K562 (cell line): Measurements from ENCODE around the gene CARS2. TPM values are rescaled to one million over a fixed set of nuclear protein-coding genes. Genes with fewer than 3 reads are reported as not detected.

Source experiments
- ATAC-seq: fragments of 200-7000 bp; cut with Tn5 transposase; 3 replicates; pipeline ENCODE4 v1.9.1; 2020; ENCODE audit warnings: moderate library complexity
- BruUV-seq: library from RNA; stranded (reverse); fragments of 400-500 nt; replicated peaks from 2 replicates; lab custom pipeline; 2021; lab: Mats Ljungman, UMichigan
- CTCF ChIA-PET: fragments of 300-600 bp; formaldehyde crosslinking; extraction: SDS; loops from one replicate; lab custom pipeline; 2021; ENCODE audit warnings: low intra/inter-chr PET ratio; lab: Yijun Ruan, JAX
- POLR2A ChIA-PET: fragments of 300-600, 350-650 bp; sonication (Branson Sonifier 250); formaldehyde crosslinking; extraction: SDS; loops from one replicate; lab custom pipeline; 2021; ENCODE audit warnings: antibody characterized with exemption, inconsistent platforms; lab: Yijun Ruan, JAX
- DNase-seq, 4 experiments: peaks; one replicate each; pipeline versions ENCODE4 v3.0.0 to v3.0.0-alpha.2; 2011 to 2018; ENCODE audit warnings: low spot score in 3 of 4, mixed read lengths in 3 of 4; ENCODE audit errors: extremely low read depth in 1 of 4
- FAIRE-seq: peaks from 2 replicates; lab custom pipeline; 2011; peaks lifted over from hg19 to GRCh38; lab: Jason Lieb, UNC
- H2AFZ ChIP-seq: 2 replicates; pipeline ENCODE4 v1.6.0; 2011; ENCODE audit warnings: low read depth, low read length, control low read depth, inconsistent platforms
- H3K27ac ChIP-seq: fragments of 200-600 bp; 3 replicates; pipeline ENCODE4 v1.8.0; 2011; ENCODE audit warnings: low read depth, mild to moderate bottlenecking, control low read depth, inconsistent platforms, low read length, moderate library complexity, mixed read lengths; ENCODE audit errors: extremely low read depth
- H3K27me3 ChIP-seq, 2 experiments: fragments of 300-600 bp in 1 of 2; 2 replicates in 1 of 2; 3 replicates in 1 of 2; pipeline versions ENCODE4 v1.6.0 to v1.8.0; 2011; ENCODE audit warnings: inconsistent platforms in 2 of 2, low read length in 2 of 2, mild to moderate bottlenecking in 1 of 2, mixed read lengths in 1 of 2, moderate library complexity in 1 of 2; ENCODE audit not compliant: control insufficient read depth in 2 of 2, insufficient read depth in 2 of 2
- H3K36me3 ChIP-seq: fragments of 300-600 bp; 3 replicates; pipeline ENCODE4 v1.8.0; 2011; ENCODE audit warnings: mild to moderate bottlenecking, low read length, inconsistent platforms; ENCODE audit not compliant: control insufficient read depth, insufficient read depth
- H3K4me1 ChIP-seq, 2 experiments: fragments of 200-600 bp in 1 of 2; replicated peaks in 1 of 2; 2 replicates in 1 of 2; 3 replicates in 1 of 2; pipeline versions ENCODE4 v1.5.1 to v1.8.0; 2011; ENCODE audit warnings: inconsistent platforms in 2 of 2, low read length in 2 of 2, mild to moderate bottlenecking in 1 of 2, mixed read lengths in 1 of 2, moderate library complexity in 1 of 2; ENCODE audit not compliant: control insufficient read depth in 2 of 2, insufficient read depth in 2 of 2
- H3K4me2 ChIP-seq: 2 replicates; pipeline ENCODE4 v1.6.1; 2011; ENCODE audit warnings: low read length, control low read depth, inconsistent platforms, mixed read lengths; ENCODE audit not compliant: insufficient read depth
- H3K4me3 ChIP-seq: fragments of 200-600 bp; sonication (generic), shearing (Covaris generic); 2 replicates; pipeline ENCODE4 v1.5.1; 2016; ENCODE audit warnings: control low read depth, inconsistent platforms
- H3K79me2 ChIP-seq: fragments of 200-600 bp; 3 replicates; pipeline ENCODE4 v1.8.0; 2011; ENCODE audit warnings: low read length, inconsistent platforms; ENCODE audit not compliant: control insufficient read depth, insufficient read depth
- H3K9ac ChIP-seq, 2 experiments: 2 replicates each; pipeline versions ENCODE4 v1.6.0 to v1.6.1; 2011; ENCODE audit warnings: low read depth in 2 of 2, low read length in 2 of 2, control low read depth in 1 of 2, inconsistent platforms in 1 of 2, mild to moderate bottlenecking in 1 of 2, mixed read lengths in 1 of 2; ENCODE audit not compliant: insufficient read depth in 1 of 2
- H3K9me1 ChIP-seq: one replicate; pipeline ENCODE4 v1.6.0; 2011; ENCODE audit warnings: inconsistent platforms, mild to moderate bottlenecking, low read length, moderate library complexity; ENCODE audit not compliant: control insufficient read depth, insufficient read depth
- H3K9me3 ChIP-seq: replicated peaks from 2 replicates; pipeline ENCODE4 v1.5.1; 2011; ENCODE audit warnings: low read depth, low read length, inconsistent platforms; ENCODE audit not compliant: control insufficient read depth, insufficient read depth
- H4K20me1 ChIP-seq: replicated peaks from 2 replicates; pipeline ENCODE4 v1.6.1; 2011; ENCODE audit warnings: low read length, inconsistent platforms, mixed read lengths; ENCODE audit not compliant: control insufficient read depth, insufficient read depth
- ASH1L ChIP-seq: fragments of 450-650 bp; IDR thresholded peaks from 2 replicates; pipeline ENCODE4 v1.6.1; 2018; ENCODE audit warnings: borderline replicate concordance, mild to moderate bottlenecking, low read depth; ENCODE audit not compliant: partially characterized antibody
- CTCF ChIP-seq, 3 experiments: IDR thresholded peaks in 2 of 3; conservative IDR thresholded peaks in 1 of 3; 2 replicates each; pipeline ENCODE4 v1.5.1; 2011 to 2012; ENCODE audit warnings: low read length in 3 of 3, mild to moderate bottlenecking in 3 of 3, control low read depth in 2 of 3, improper control_type of control experiment in 1 of 3, inconsistent platforms in 1 of 3, low read depth in 1 of 3, mixed read lengths in 1 of 3, moderate library complexity in 1 of 3; ENCODE audit not compliant: insufficient read depth in 2 of 3
- DDX20 ChIP-seq: fragments of 450-650 bp; IDR thresholded peaks from 2 replicates; pipeline ENCODE4 v1.6.1; 2016; ENCODE audit warnings: missing genetic modification characterization, low read depth, mild to moderate bottlenecking, missing compliant biosample characterization, moderate library complexity
- E2F8 ChIP-seq: fragments of 450-650 bp; IDR thresholded peaks from 2 replicates; pipeline ENCODE4 v1.7.1; 2018; ENCODE audit warnings: mild to moderate bottlenecking, low read depth; ENCODE audit not compliant: partially characterized antibody
- EGR1 ChIP-seq: fragments of 450-650 bp; conservative IDR thresholded peaks from 2 replicates; pipeline ENCODE4 v1.6.1; 2017; ENCODE audit warnings: mild to moderate bottlenecking
- NFE2 ChIP-seq: IDR thresholded peaks from 2 replicates; pipeline ENCODE4 v1.6.1; 2014; ENCODE audit warnings: antibody characterized with exemption, low read depth
- POU5F1 ChIP-seq: fragments of 150-350 bp; IDR thresholded peaks from 2 replicates; pipeline ENCODE4 v1.6.1; 2014; ENCODE audit warnings: borderline replicate concordance, low read length, low read depth, mild to moderate bottlenecking; ENCODE audit not compliant: partially characterized antibody
- RAD21 ChIP-seq, 2 experiments: fragments of 250-450 bp in 1 of 2; fragments of 450-650 bp in 1 of 2; sonication (Bioruptor Pico) in 1 of 2; formaldehyde crosslinking in 1 of 2; IDR thresholded peaks in 1 of 2; conservative IDR thresholded peaks in 1 of 2; 2 replicates each; pipeline versions ENCODE4 v1.4.0 to v1.8.0; 2020 to 2022; ENCODE audit warnings: mild to moderate bottlenecking in 2 of 2, moderate library complexity in 1 of 2
- RAD51 ChIP-seq: fragments of 450-650 bp; IDR thresholded peaks from 2 replicates; pipeline ENCODE4 v1.7.1; 2016; ENCODE audit warnings: low read depth, mild to moderate bottlenecking, borderline replicate concordance
- TBP ChIP-seq: optimal IDR thresholded peaks from 2 replicates; pipeline ENCODE3; 2011; ENCODE audit warnings: low read depth, low read length, improper control_type of control experiment
- UBTF ChIP-seq, 2 experiments: IDR thresholded peaks; 2 replicates each; pipeline ENCODE4 v1.6.1; 2012; ENCODE audit warnings: improper control_type of control experiment in 2 of 2, low read depth in 2 of 2, low read length in 2 of 2, borderline replicate concordance in 1 of 2
- WGBS: fragments of 100-300 bp; shearing (Covaris generic); methylation state at CpG from one replicate; pipeline ENCODE4 v1.1.6; 2016; ENCODE audit warnings: low coverage, mixed read lengths; ENCODE audit not compliant: insufficient coverage; ENCODE audit errors: missing lambda C conversion rate; 5-methylcytosine and 5-hydroxymethylcytosine counted together
- in situ Hi-C: fragments of 300-500 bp; cut with MboI; formaldehyde crosslinking; loops from 4 replicates; pipeline ENCODE4 v1.15.0; 2018; ENCODE audit warnings: inconsistent platforms, mixed read lengths
- intact Hi-C: fragments of 100-400 bp; cut with micrococcal nuclease; formaldehyde crosslinking; loops from 2 replicates; pipeline ENCODE4 v1.14.2; 2022
- polyA plus RNA-seq, 8 experiments: library from polyadenylated mRNA; depleted of rRNA in 4 of 8; stranded (reverse) in 5 of 8; unstranded in 3 of 8; fragments of >200 nt; fragmentation: Nextera tagmentation in 2 of 8; fragmentation: Illumina TruSeq in 1 of 8; extraction: Ambion mirVana in 2 of 8; extraction: Trizol in 1 of 8; gene quantifications; 2 replicates each; pipeline versions ENCODE4 v1.2.1 to v1.2.3, GENCODE V29; 2011 to 2014; ENCODE audit warnings: inconsistent platforms in 1 of 8, missing spikeins in 1 of 8
- total RNA-seq, 7 experiments: library from RNA; depleted of rRNA in 6 of 7; stranded (reverse); fragments of >200 nt in 6 of 7; fragmentation: Illumina TruSeq in 2 of 7; extraction: Trizol in 2 of 7; gene quantifications; 2 replicates each; pipeline versions ENCODE4 v1.2.1 to v1.2.3, GENCODE V29; 2011 to 2021; ENCODE audit warnings: low replicate concordance in 1 of 7

The CARS2 gene
- total and polyA plus RNA-seq, 9 of the 15 experiments (the other 6 are each of a cell fraction or from before 2014, with no cell fraction given), result 1.7 to 37.4 (median 30.5) TPM

- Histone ChIP-seq H3K36me3 (peaks cover 5% of the 10 kb centered on the region; the same call in 1 of the 3 replicates), H3K9ac (peak overlapping the region; percentile 68 to 97), H3K4me1 (peaks cover 20% of the 10 kb centered on the region in 2 experiments), H4K20me1 (peaks cover 25% of the 10 kb centered on the region), H3K4me2 (peak overlapping the region; percentile 86), H3K79me2 (peaks cover 58% of the 10 kb centered on the region), H3K9me1 (no peaks in the 10 kb centered on the region), H2AFZ (peak overlapping the region; percentile 90; the same call in 1 of the 2 replicates), H3K27me3 (no peaks in the 10 kb centered on the region), H3K4me3 (peak overlapping the region; percentile 77), H3K27ac (peak overlapping the region; percentile 80; the same call in 2 of the 3 replicates), H3K9me3 (0 out of 2 replicates have a peak, but pooled peaks cover 2% of the 10 kb centered on the region)
- ChIA-PET CTCF (no interaction called here), POLR2A (interaction anchor here (0.6 to 2.0 kb wide), 7 partner anchors 10 to 218 kb away, joined by 3 to 7 read pairs (median 3); no protein-coding TSS in a partner anchor)
- DNase-seq, result peak; percentile 46 to 59 (median 51)
- FAIRE-seq, result no peak
- in situ Hi-C loops, result no loop called here
- BruUV-seq, result TSS peak; percentile 37
- intact Hi-C loops, result no loop called here
- WGBS, result 2% methylated on average over 30 of the region's 37 CpGs
- peak; percentile 68 for ATAC-seq
- no peak for TF ChIP-seq DDX20 (tag)
- no peak for TF ChIP-seq POU5F1
- TF ChIP-seq EGR1, result peak; percentile 81
- peak in 2 of 3 experiments; percentile 21 to 35; a peak in 2 of 6 replicates for TF ChIP-seq CTCF (IDR thresholded peaks at IDR 0.05 in 2 of 3, conservative IDR thresholded peaks at IDR 0.05 in 1 of 3; ENCODE audit: insufficient read depth in 2 of 3, low read depth in 1 of 3, low read length in 3 of 3)
- TF ChIP-seq RAD51, result no peak
- TF ChIP-seq NFE2, result peak; percentile 32; the same call in 1 of the 2 replicates
- peak in 1 of 2 experiments; percentile 18; a peak in 2 of 4 replicates for TF ChIP-seq RAD21 (CRISPR knock-in tag; conservative IDR thresholded peaks at IDR 0.05 in 1 of 2, IDR thresholded peaks at IDR 0.05 in 1 of 2)
- TF ChIP-seq TBP, result no peak
- no peak for TF ChIP-seq ASH1L
- no peak for TF ChIP-seq UBTF (IDR thresholded peaks at IDR 0.05; ENCODE audit: borderline replicate concordance in 1 of 2, low read depth in 2 of 2, low read length in 2 of 2)
- no peak for TF ChIP-seq E2F8
Observed at GRCh38 chr13:110616103-110617101, 89.5 kb downstream of the CARS2 start.
